K562 (cell line): ENCODE results near the gene PXK. TPM values are rescaled to one million over a fixed set of nuclear protein-coding genes. Genes with fewer than 3 reads are reported as not detected.
A peak's percentile ranks its signal among the peaks of the same experiment; 100 is the strongest.

ENCODE experiments used
- GMEB1 ChIP-seq: fragments of 250-450 bp; sonication (Bioruptor Pico); IDR thresholded peaks from 2 replicates; pipeline ENCODE4 v1.4.0; 2020; ENCODE audit warnings: mild to moderate bottlenecking
- GTF2F1 ChIP-seq: IDR thresholded peaks from 2 replicates; pipeline ENCODE4 v1.6.1; 2011; ENCODE audit warnings: low read depth, low read length, improper control_type of control experiment
- MAFK ChIP-seq: IDR thresholded peaks from 2 replicates; pipeline ENCODE4 v1.6.1; 2011; ENCODE audit warnings: low read length, improper control_type of control experiment
- MAX ChIP-seq: sonication (generic); formaldehyde crosslinking; IDR thresholded peaks from 2 replicates; pipeline ENCODE4 v1.9.0; 2022; ENCODE audit warnings: mild to moderate bottlenecking, missing genetic modification reagents
- PCBP1 ChIP-seq: fragments of 200-400 bp; formaldehyde crosslinking; IDR thresholded peaks from 2 replicates; pipeline ENCODE4 v1.6.1; 2018; ENCODE audit warnings: mild to moderate bottlenecking, low read depth, low read length; ENCODE audit not compliant: poor library complexity, severe bottlenecking
- POLR2H ChIP-seq: IDR thresholded peaks from 2 replicates; pipeline ENCODE4 v1.6.1; 2016; ENCODE audit warnings: missing genetic modification characterization, low read depth, mild to moderate bottlenecking, control low read depth, missing compliant biosample characterization, moderate library complexity
- PRDM10 ChIP-seq: fragments of 450-650 bp; IDR thresholded peaks from 2 replicates; pipeline ENCODE4 v1.6.1; 2018; ENCODE audit not compliant: partially characterized antibody
- SMC3 ChIP-seq: conservative IDR thresholded peaks from 2 replicates; pipeline ENCODE4 v1.6.1; 2011; ENCODE audit warnings: low read depth, low read length, improper control_type of control experiment; ENCODE audit not compliant: insufficient read depth
- TAF1 ChIP-seq: IDR thresholded peaks from 2 replicates; pipeline ENCODE4 v1.6.1; 2011; ENCODE audit warnings: mild to moderate bottlenecking, low read length, moderate library complexity; ENCODE audit not compliant: insufficient read depth, control insufficient read depth, severe bottlenecking; ENCODE audit errors: extremely low read depth
- ZBTB33 ChIP-seq: sonication (generic); formaldehyde crosslinking; IDR thresholded peaks from 2 replicates; pipeline ENCODE4 v1.8.1; 2023; ENCODE audit warnings: mild to moderate bottlenecking, missing genetic modification reagents
- ZBTB9 ChIP-seq: fragments of 450-650 bp; formaldehyde crosslinking; IDR thresholded peaks from 2 replicates; pipeline ENCODE4 v1.4.0; 2020; ENCODE audit warnings: mild to moderate bottlenecking, moderate library complexity
- ZHX1 ChIP-seq: fragments of 150-350 bp; conservative IDR thresholded peaks from 2 replicates; pipeline ENCODE4 v1.6.1; 2014; ENCODE audit warnings: low read length
- ZNF436 ChIP-seq: fragments of 250-450, 450-650 bp; sonication (Bioruptor Pico); formaldehyde crosslinking; IDR thresholded peaks from 2 replicates; pipeline ENCODE4 v1.7.0; 2020; ENCODE audit warnings: mild to moderate bottlenecking
- polyA plus RNA-seq, 8 experiments: library from polyadenylated mRNA; depleted of rRNA in 4 of 8; stranded (reverse) in 5 of 8; unstranded in 3 of 8; fragments of >200 nt; fragmentation: Nextera tagmentation in 2 of 8; fragmentation: Illumina TruSeq in 1 of 8; extraction: Ambion mirVana in 2 of 8; extraction: Trizol in 1 of 8; gene quantifications; 2 replicates each; pipeline versions ENCODE4 v1.2.1 to v1.2.3, GENCODE V29; 2011 to 2014; ENCODE audit warnings: inconsistent platforms in 1 of 8, missing spikeins in 1 of 8
- total RNA-seq, 7 experiments: library from RNA; depleted of rRNA in 6 of 7; stranded (reverse); fragments of >200 nt in 6 of 7; fragmentation: Illumina TruSeq in 2 of 7; extraction: Trizol in 2 of 7; gene quantifications; 2 replicates each; pipeline versions ENCODE4 v1.2.1 to v1.2.3, GENCODE V29; 2011 to 2021; ENCODE audit warnings: low replicate concordance in 1 of 7

PXK gene
- total and polyA plus RNA-seq, 9 of the 15 experiments (the other 6 are each of a cell fraction or from before 2014, with no cell fraction given): 3.3 to 19.9 (median 11.3) TPM

GRCh38 chr3:58305882-58306711 lies 26.6 kb upstream of the PXK start, which contains the start of the genes HTD2 and RPP14 (continued):
- TF ChIP-seq ZHX1 (no peak), SMC3 (peak; percentile 55; the same call in 1 of the 2 replicates), POLR2H (peak; percentile 63), MAFK (peak; percentile 27; the same call in 1 of the 2 replicates), GMEB1 (CRISPR knock-in tag) (peak; percentile 92), PCBP1 (peak; percentile 30), TAF1 (peak; percentile 57), ZBTB33 (CRISPR knock-in tag) (no peak; the same call in 1 of the 2 replicates), ZNF436 (CRISPR knock-in tag) (no peak), PRDM10 (peak; percentile 60), ZBTB9 (CRISPR knock-in tag) (no peak), GTF2F1 (no peak), MAX (CRISPR knock-in tag) (peak; percentile 65)
